Cardiac fibroblast (primary cell): ENCODE measurements around the gene FSTL3.
A peak's percentile ranks its signal among the peaks of the same experiment; 100 is the strongest.

Experiments
- DNase-seq, 2 donors: peaks; one replicate each; pipeline versions ENCODE4 v3.0.0 to v3.0.0-alpha.2; 2010; ENCODE audit warnings: low read depth in 2 of 2
- H3K4me3 ChIP-seq, 2 donors: replicated peaks in 1 of 2; 1 replicate in 1 of 2; 2 replicates in 1 of 2; pipeline ENCODE4 v1.5.1; 2011; ENCODE audit warnings: low read depth in 2 of 2, low read length in 2 of 2, mild to moderate bottlenecking in 2 of 2, moderate library complexity in 1 of 2
- TF ChIP-seq, protein P1 (sequence below): IDR thresholded peaks from one replicate; pipeline ENCODE4 v1.5.1; 2011; ENCODE audit warnings: low read depth, mild to moderate bottlenecking, low read length, inconsistent platforms

FSTL3 gene

DNA sequence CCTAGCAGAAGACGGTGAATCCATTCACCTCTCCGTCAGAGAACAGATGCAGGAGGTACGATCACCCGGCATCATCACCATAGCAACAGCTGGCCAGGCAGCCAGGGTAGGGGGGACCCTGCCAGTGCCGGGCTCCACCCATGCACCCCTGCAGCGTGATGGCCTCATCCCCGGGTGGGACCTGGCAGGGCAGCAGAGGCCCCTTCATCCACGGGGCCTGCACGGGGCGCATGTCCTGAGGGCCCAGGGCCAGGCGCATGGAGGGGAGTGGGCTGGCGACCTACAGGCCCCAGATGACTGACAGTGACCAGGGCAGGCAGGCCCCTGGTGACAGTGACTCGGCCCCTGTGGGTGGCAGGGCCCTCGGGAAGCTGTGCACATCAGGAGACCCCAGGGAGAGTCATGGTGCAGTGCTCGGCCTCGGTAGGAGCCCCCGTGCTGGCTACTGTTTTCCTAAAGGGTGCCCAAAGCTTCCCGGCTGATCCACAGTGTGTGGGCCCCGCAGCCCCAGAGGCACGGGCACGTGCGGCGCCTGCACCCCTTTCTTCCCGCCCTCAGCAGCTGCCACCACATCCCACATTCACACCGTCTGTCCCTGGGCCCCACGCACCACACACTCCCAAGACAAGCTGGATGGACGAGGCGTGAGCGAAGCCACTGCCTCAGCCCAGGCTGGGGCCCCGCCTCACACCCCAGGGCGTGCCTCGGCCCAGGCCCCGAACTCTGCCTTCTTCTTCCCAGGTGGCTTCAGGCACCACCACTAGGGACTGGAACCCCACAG lies 17.9 kb upstream of the FSTL3 start:
- TF ChIP-seq, protein P1, sequence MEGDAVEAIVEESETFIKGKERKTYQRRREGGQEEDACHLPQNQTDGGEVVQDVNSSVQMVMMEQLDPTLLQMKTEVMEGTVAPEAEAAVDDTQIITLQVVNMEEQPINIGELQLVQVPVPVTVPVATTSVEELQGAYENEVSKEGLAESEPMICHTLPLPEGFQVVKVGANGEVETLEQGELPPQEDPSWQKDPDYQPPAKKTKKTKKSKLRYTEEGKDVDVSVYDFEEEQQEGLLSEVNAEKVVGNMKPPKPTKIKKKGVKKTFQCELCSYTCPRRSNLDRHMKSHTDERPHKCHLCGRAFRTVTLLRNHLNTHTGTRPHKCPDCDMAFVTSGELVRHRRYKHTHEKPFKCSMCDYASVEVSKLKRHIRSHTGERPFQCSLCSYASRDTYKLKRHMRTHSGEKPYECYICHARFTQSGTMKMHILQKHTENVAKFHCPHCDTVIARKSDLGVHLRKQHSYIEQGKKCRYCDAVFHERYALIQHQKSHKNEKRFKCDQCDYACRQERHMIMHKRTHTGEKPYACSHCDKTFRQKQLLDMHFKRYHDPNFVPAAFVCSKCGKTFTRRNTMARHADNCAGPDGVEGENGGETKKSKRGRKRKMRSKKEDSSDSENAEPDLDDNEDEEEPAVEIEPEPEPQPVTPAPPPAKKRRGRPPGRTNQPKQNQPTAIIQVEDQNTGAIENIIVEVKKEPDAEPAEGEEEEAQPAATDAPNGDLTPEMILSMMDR = no peak
- no peak for DNase-seq
- no peak overlapping the region for H3K4me3 ChIP-seq

GRCh38 chr19:658916-659839 lies 17.0 kb upstream of the FSTL3 start:
- no peak overlapping the region for H3K4me3 ChIP-seq
- TF ChIP-seq, protein P1 = no peak
- DNase-seq = peak; percentile 42 to 78

- H3K4me3 ChIP-seq = peak overlapping the region; percentile 81 to 84
- no peak for DNase-seq
- TF ChIP-seq, protein P1 = no peak
Observed at GRCh38 chr19:660793-661426, 15.3 kb upstream of the FSTL3 start.

GRCh38 chr19:661427-662196 lies 14.6 kb upstream of the FSTL3 start:
- peak overlapping the region; percentile 81 to 84 for H3K4me3 ChIP-seq
- TF ChIP-seq, protein P1 = no peak
- DNase-seq = peak in 1 of 2 donors; percentile 29

DNA sequence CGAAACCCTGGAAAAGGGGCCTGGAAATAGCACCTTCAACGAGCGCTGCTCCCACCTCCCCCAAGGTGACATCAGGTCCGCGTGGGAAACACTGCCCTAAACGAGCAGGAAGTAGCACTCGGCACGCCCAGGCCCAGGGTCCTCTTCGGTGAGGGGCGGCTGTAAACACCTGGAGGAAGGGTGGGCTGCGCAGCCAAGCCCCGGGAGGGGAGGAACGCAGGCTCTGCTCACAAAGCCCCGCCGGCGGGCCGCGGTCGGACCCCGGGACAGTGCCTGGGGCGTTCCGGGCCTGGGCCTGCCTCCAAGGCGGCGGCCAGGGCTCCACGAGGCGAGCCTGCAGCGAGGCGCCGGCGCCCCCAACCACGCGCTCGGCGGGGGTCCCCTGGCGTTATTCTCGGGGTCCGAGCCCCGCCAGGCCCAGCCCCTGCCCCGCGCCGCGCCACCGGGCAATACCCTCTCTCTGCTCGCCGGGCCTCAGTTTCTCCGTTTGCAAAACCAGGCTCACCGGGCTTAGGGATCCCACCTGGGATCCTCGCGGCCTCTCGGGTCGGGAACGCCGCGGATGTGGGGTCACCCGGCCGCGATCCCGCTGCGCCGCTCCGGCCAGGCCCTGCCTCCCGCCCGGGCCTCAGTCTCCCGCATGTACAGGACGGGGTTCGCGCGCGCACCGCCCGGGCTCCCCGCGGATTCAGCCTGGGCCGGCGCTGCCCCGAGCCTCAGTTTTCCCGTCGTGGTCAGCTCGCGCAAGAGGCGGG lies 13.8 kb upstream of the FSTL3 start:
- TF ChIP-seq, protein P1 = no peak
- peak overlapping the region; percentile 81 to 84 for H3K4me3 ChIP-seq
- peak in 1 of 2 donors; percentile 41 for DNase-seq
